Measurements from ENCODE around the gene ZNF184.

Gene ZNF184

DNA sequence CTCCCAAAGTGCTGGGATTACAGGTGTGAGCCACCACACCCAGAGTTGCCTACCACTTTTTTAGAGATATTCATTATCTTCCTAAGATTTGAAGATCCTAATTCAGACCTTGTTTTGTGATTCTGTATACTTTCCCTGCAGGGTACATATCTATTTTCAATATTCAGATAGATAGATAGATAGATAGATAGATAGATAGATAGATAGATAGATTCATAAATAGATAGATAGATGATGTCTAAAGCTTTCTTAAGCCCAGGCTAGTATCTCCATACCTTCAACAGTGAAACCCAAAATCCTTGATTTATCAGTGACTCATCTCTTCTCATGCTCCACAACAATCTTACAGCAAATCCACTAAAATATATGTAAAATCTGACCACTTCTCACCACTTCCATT lies 53.5 kb downstream of the ZNF184 start:
- Histone ChIP-seq H3K27me3 (peaks cover 3% of the 10 kb centered on the region; the same call in 1 of the 2 replicates), H3K4me3 (ENCODE audit: low read depth, low read length) (no peak overlapping the region), H3K9me3 (no peaks in the 10 kb centered on the region), H3K36me3 (no peaks in the 10 kb centered on the region), H3K4me1 (no peaks in the 10 kb centered on the region)
- no peak for TF ChIP-seq CTCF (IDR thresholded peaks at IDR 0.05; ENCODE audit: low read depth, low read length)
- DNase-seq = no peak

GRCh38 chr6:27415898-27416297 lies 57.0 kb downstream of the ZNF184 start:
- Histone ChIP-seq H3K27me3 (no peaks in the 10 kb centered on the region; the same call in 1 of the 2 replicates), H3K4me1 (no peaks in the 10 kb centered on the region), H3K9me3 (no peaks in the 10 kb centered on the region), H3K36me3 (no peaks in the 10 kb centered on the region), H3K4me3 (ENCODE audit: low read depth, low read length) (no peak overlapping the region)
- TF ChIP-seq CTCF (IDR thresholded peaks at IDR 0.05; ENCODE audit: low read depth, low read length) = no peak
- DNase-seq = no peak

DNA sequence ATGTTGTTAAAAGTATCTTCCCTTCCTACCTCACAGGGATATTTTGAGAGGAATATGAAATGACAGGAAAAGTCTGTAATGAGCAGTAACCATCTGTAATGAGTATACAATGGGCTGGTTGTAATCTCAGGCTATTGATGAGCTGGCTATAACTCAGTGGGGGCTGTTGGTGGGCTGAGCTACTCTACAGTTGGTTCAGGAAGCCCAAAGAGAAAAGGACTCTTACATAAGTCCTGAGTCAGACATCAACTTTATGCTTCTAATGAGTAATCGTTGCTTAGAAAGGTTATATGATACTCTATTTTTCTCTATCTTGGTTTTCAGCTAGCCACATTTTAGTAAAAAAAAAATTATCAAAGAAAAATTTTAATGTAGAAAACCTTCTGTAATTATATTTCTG lies 57.9 kb downstream of the ZNF184 start:
- Histone ChIP-seq H3K9me3 (no peaks in the 10 kb centered on the region), H3K27me3 (no peaks in the 10 kb centered on the region), H3K4me1 (no peaks in the 10 kb centered on the region), H3K4me3 (ENCODE audit: low read depth, low read length) (no peak overlapping the region), H3K36me3 (no peaks in the 10 kb centered on the region)
- TF ChIP-seq CTCF (IDR thresholded peaks at IDR 0.05; ENCODE audit: low read depth, low read length) = no peak
- DNase-seq = no peak

DNA sequence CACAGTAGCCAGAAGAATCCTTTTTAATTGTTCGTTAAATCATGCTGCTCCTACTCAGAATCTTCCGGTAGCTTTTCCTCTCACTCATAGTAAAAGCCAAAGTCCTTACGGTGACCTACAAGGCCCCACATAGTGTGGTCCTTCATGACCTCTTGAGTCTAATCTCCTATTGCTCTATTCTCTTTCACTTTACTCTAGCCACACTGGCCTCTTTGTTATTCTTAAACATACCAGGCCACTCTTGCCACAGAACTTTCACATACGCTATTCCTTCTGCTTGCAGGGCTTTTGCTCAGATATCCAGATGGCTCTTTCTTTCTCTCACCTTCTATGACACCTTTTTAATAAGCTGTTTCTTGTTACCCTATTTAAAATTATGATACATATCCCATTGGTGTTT lies 58.6 kb downstream of the ZNF184 start:
- Histone ChIP-seq H3K4me3 (ENCODE audit: low read depth, low read length) (no peak overlapping the region), H3K9me3 (no peaks in the 10 kb centered on the region), H3K36me3 (no peaks in the 10 kb centered on the region), H3K4me1 (no peaks in the 10 kb centered on the region), H3K27me3 (no peaks in the 10 kb centered on the region)
- no peak for TF ChIP-seq CTCF (IDR thresholded peaks at IDR 0.05; ENCODE audit: low read depth, low read length)
- DNase-seq = no peak

GRCh38 chr6:27407153-27407814 lies 65.6 kb downstream of the ZNF184 start:
- DNase-seq = no peak

More at GRCh38 chr6:27407153-27407814, 65.6 kb downstream of the ZNF184 start:
- no peaks in the 10 kb centered on the region; the same call in 1 of the 2 replicates for H3K9me3 ChIP-seq
- H3K4me3 ChIP-seq (ENCODE audit: low read depth, low read length) = no peak overlapping the region
- TF ChIP-seq CTCF (IDR thresholded peaks at IDR 0.05; ENCODE audit: low read depth, low read length) = no peak
- H3K36me3 ChIP-seq = no peaks in the 10 kb centered on the region
- H3K27me3 ChIP-seq = no peaks in the 10 kb centered on the region
- no peaks in the 10 kb centered on the region; the same call in 1 of the 2 replicates for H3K4me1 ChIP-seq

Data from BE2C (cell line).